ENCODE data around the gene DZIP3. TPM values are rescaled to one million over a fixed set of nuclear protein-coding genes. Genes with fewer than 3 reads are reported as not detected.
A peak's percentile ranks its signal among the peaks of the same experiment; 100 is the strongest.
"Not testable (repeated sequence)": the region's sequence is repeated elsewhere in the genome, so short reads cannot be mapped to it uniquely, and the experiment has no call there.

DZIP3 gene
- total RNA-seq, 6 experiments from 2014 or later: 2.2 to 5.2 (median 3.0) TPM

DNA sequence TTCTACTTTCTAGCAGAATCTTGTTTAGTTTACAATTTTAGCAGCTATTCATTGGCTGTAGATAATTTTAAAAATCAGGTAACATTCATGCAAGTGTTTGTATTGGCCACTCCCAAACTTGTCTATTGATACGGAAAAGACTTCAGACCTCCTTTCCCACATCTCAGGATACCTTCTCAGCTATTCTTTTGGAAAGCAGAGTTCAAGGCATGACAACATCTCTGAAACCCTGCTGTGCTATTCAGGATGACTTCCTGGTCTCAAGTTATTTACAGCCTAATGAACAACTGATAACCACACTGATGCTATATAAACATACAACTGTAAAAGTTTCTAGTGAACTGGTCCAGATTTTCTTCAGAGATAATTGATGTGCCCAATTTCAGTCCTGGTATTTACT lies 55.8 kb downstream of the DZIP3 start:
- 67% methylated on average over 1 of the region's 1 CpG for WGBS (ENCODE audit: insufficient coverage, low coverage, low lambda C conversion rate, missing lambda C conversion rate)
- intact Hi-C loops (cut with DNase I): no loop called here
- no peaks in the 10 kb centered on the region for H3K4me1 ChIP-seq
- TF ChIP-seq CTCF (IDR thresholded peaks at IDR 0.05) (no peak), POLR2A (IDR thresholded peaks at IDR 0.05) (no peak)
- no peaks in the 10 kb centered on the region for H3K9me3 ChIP-seq
- H3K27me3 ChIP-seq: no peaks in the 10 kb centered on the region
- no peak overlapping the region for H3K4me3 ChIP-seq
- ATAC-seq (no peak), DNase-seq (no peak)
- H3K36me3 ChIP-seq: no peaks in the 10 kb centered on the region
- H3K27ac ChIP-seq: no peak overlapping the region

DNA sequence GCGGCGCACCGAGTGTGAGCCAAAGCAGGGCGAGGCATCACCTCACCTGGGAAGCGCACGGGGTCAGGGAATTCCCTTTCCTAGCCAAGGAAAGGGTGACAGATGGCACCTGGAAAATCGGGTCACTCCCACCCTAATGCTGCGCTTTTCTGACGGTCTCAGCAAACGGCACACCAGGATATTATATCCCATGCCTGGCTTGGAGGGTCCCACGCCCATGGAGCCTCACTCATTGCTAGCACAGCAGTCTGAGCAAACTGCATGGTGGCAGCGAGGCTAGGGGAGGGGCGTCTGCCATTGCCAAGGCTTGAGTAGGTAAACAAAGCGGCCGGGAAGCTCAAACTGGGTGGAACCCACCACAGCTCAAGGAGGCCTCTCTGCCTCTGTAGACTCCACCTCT lies 66.1 kb downstream of the DZIP3 start:
- H3K4me1 ChIP-seq; H3K9me3 ChIP-seq; H3K4me3 ChIP-seq; intact Hi-C loops (cut with DNase I); DNase-seq; H3K27me3 ChIP-seq; ATAC-seq; H3K36me3 ChIP-seq; H3K27ac ChIP-seq: not testable (repeated sequence)
- WGBS (ENCODE audit: insufficient coverage, low coverage, low lambda C conversion rate, missing lambda C conversion rate): no CpG with 5 or more reads among the region's 15 CpGs

DNA sequence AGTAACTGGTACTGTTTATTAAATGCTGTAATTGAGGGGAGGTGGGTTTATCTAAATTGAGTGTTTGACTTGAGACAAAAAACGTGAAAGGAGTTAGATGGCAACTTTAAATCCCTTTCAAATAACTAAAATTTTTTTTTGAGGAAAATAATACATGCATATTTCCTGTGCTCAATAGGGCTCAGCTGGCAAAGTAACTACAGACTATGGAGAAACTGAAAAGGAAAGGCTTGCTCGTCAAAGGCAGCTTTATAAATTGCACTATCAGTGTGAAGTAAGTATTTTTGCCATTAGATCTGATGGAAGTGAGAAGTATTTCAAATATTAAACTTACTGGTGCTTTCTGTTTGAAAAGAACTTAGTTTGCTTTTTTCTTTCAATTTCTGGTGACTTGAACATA lies 72.2 kb downstream of the DZIP3 start:
- Histone ChIP-seq H3K4me3 (no peak overlapping the region), H3K27ac (no peak overlapping the region), H3K27me3 (no peaks in the 10 kb centered on the region), H3K4me1 (no peaks in the 10 kb centered on the region), H3K36me3 (no peaks in the 10 kb centered on the region), H3K9me3 (no peaks in the 10 kb centered on the region)
- 32% methylated on average over 2 of the region's 2 CpGs for WGBS (ENCODE audit: insufficient coverage, low coverage, low lambda C conversion rate, missing lambda C conversion rate)
- DNase-seq (no peak), ATAC-seq (peak in 1 of 4 donors; percentile 34)
- intact Hi-C loops (cut with DNase I): loop anchor here in 1 of 2 donors (10.0 kb wide), 1 partner anchor 253 kb away; no protein-coding TSS in a partner anchor
- no peak for TF ChIP-seq CTCF (IDR thresholded peaks at IDR 0.05)

DNA sequence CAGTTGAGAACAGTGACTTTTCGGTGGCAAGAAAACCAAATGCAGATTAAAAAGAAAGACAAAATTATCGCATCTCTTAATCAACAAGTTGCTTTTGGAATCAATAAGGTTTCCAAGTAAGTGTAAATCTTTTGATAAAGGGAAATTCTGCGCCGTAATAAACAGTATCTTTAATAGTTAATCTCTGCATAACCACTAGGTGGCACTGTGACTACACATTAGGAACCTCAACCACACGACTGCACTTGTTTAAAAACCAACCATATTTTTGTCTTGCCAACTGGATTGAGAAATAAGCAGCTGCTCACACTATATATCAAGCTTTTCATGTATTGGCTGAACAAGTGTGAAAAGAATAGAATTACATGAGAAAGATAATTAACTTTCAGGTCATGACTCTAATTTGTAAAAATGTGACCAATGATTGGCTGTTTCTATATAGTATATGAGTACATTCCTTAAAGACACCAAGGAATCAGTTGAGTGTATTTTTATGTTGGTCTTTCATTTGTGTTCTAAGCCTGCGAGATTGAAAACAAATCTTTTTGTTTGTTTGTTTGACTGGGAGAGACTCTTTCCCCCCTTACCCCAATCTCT lies 72.7 kb downstream of the DZIP3 start:
- Histone ChIP-seq H3K9me3 (no peaks in the 10 kb centered on the region), H3K36me3 (no peaks in the 10 kb centered on the region), H3K27me3 (no peaks in the 10 kb centered on the region), H3K27ac (no peak overlapping the region), H3K4me1 (no peaks in the 10 kb centered on the region), H3K4me3 (no peak overlapping the region)
- no peak for DNase-seq
- peak; percentile 93 to 99 (median 97) for ATAC-seq
- TF ChIP-seq POLR2A (IDR thresholded peaks at IDR 0.05): no peak
- peak; percentile 76 to 86 (median 80) for TF ChIP-seq CTCF (IDR thresholded peaks at IDR 0.05)
- intact Hi-C loops (cut with DNase I): loop anchor here in 1 of 2 donors (10.0 kb wide), 1 partner anchor 253 kb away; no protein-coding TSS in a partner anchor
- WGBS (ENCODE audit: insufficient coverage, low coverage, low lambda C conversion rate, missing lambda C conversion rate): 3% methylated on average over 6 of the region's 6 CpGs

DNA sequence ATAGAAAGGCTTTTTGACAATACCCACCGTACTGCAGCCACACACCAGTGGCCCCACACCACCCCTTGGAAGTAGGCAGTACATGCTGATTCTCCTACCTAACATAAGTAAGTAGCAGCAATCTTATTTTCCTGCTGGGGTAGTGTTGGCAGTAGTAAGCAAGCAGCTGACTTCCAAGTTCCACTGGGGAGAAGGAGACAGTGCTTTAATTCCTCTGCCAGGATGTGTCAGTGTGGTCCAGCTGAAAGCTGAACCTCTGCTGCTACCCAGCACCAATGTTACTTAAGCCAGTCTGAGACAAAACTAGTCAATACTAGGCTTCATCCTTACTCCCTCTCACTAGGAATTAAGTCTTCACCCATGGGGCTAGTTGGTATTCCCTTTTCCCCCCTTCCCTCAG lies 74.7 kb downstream of the DZIP3 start:
- H3K4me3 ChIP-seq: no peak overlapping the region
- DNase-seq (no peak), ATAC-seq (no peak)
- no peaks in the 10 kb centered on the region for H3K27me3 ChIP-seq
- intact Hi-C loops (cut with DNase I): loop anchor here in 1 of 2 donors (10.0 kb wide), 1 partner anchor 251 kb away; no protein-coding TSS in a partner anchor
- no peak overlapping the region for H3K27ac ChIP-seq
- H3K4me1 ChIP-seq: no peaks in the 10 kb centered on the region
- TF ChIP-seq POLR2A (IDR thresholded peaks at IDR 0.05) (no peak), CTCF (IDR thresholded peaks at IDR 0.05) (no peak)
- WGBS (ENCODE audit: insufficient coverage, low coverage, low lambda C conversion rate, missing lambda C conversion rate): 86% methylated on average over 1 of the region's 1 CpG
- H3K36me3 ChIP-seq: no peaks in the 10 kb centered on the region
- no peaks in the 10 kb centered on the region for H3K9me3 ChIP-seq

Measured in right lobe of liver (tissue), 6 donors.